GM04504 (cell line): ENCODE data around the gene LDHAL6B.

ENCODE experiments used
- DNase-seq: peaks from one replicate; pipeline ENCODE4 v3.0.0-alpha.2; 2012; ENCODE audit warnings: low read depth

Gene LDHAL6B

GRCh38 chr15:59218710-59219109, 12.1 kb downstream of the LDHAL6B start:
- DNase-seq, result no peak

DNA sequence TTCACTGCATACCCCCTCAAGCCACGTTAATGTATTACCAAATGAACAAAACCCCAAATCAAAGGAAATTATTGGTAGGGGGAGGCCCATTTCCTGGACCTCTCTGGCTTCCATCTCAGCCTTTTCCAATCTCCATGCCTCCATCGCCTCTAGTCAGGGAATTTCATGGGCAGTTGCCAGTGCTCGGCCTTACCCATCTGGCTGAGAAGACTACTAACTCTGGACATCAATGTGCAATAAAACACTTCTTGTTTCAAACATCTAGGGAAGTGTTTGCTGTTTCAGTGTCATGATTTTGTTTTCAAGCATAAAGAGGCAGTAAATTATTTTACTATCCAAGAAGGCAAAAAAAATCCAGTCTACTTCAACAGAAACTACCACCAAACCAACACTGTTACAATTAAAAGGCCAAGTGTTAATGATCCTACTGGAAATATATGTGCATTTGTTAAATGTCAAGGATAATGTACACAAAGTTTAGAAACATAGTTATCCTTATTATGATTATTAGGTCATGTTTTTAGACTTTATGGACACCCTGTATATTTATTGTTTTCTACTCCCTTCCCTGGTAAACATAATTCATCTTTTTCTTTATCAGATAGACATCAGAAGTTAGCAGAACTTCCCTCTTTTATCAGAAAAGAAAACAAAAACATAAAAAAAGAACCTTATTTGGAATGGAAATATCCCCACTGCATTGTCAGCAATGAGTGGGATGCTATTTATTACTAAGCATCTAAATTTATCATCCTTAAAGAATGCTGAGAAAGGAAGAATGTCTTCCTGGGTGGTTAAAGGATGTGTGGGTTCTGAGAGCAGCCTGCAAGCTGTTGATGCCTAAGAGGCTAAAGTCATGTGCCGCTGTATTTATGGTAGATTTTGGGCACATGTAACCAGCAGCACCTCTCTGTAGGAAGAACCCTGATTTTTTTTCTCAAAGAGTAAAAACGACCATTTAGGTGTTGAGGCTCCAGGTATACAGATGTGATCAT, 15.2 kb downstream of the LDHAL6B start:
- DNase-seq, result peak; percentile 52

GRCh38 chr15:59222906-59223550, 16.4 kb downstream of the LDHAL6B start:
- DNase-seq, result no peak

GRCh38 chr15:59223736-59224135, 17.1 kb downstream of the LDHAL6B start:
- no peak for DNase-seq

DNA sequence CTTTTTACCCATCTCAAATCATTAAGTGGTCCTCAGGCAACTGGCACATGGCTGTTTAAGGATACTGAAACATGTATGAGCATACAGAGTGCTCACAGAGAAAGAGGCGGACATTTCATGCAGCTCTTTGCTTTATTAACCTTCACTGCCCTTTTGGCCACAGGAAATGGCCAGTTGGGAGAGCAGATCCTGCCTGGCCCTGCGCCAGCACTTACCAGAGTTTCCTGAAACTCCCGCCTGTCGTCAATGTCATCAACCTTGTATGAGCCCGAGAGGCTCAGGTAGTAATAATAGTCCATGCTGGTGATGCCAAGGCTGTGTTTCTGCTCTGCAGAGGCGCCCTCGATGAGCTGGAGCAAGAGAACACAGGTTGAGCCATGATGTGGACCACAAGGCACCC, 17.8 kb downstream of the LDHAL6B start:
- DNase-seq, result no peak

- no peak for DNase-seq
These were observed 20.4 kb downstream of the LDHAL6B start for GRCh38 chr15:59227021-59227420.

GRCh38 chr15:59229015-59229414, 22.4 kb downstream of the LDHAL6B start:
- no peak for DNase-seq

DNA sequence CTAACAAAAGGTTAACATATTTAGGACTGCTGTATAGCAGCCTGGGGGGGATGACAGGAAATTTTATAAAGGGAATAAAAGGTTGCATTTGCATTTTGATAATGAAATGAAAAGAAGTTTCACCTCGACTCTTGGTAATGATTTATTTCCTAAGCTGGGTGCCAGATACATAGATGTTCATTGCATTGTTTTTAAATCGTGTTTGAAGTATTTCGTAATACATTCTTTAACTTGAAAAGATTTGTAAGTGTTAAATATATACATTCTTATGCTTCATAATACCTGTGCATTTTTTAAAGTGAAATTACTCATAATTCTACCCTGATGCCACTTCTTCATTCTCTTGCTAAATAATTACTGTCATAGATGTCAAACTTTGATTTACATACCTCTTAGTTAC, 22.8 kb downstream of the LDHAL6B start:
- no peak for DNase-seq

GRCh38 chr15:59230531-59231055, 23.9 kb downstream of the LDHAL6B start:
- no peak for DNase-seq

DNA sequence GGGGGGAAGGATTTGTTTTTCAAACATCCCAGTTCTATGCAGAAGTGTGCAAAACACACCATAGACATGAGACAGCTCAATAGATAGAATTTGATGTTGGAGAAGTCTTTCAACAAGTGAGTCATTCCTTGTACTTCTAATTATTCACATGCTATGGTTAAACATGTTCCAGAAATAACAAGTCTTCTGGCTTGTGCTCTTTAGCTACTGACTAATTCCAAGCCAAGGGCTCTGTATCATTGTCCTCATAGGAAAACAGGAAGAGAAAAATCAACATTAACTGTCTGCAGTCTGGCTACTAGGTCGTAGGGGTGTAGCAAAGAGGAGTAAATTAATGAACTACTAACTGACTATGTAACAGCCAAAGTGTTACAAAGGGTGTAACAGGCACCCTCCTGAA, 25.8 kb downstream of the LDHAL6B start:
- DNase-seq, result peak; percentile 66

DNA sequence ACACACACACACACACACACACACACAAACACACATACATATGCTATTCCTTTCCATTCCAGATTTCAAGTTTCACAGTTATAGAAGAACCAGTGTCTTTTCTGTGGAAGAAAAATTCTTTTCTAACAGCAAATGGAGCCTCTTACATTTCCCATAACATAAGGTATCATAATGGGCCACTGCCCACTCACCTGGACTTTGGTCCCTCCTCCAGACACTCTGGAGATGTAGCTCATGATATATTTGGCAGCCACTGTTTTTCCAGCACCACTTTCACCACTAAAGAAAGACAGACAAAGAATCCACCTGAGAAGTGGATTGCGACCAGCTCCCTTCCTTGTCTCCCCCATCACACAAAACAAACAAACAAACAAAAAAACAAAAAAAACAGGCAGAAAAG, 29.8 kb downstream of the LDHAL6B start:
- no peak for DNase-seq

DNA sequence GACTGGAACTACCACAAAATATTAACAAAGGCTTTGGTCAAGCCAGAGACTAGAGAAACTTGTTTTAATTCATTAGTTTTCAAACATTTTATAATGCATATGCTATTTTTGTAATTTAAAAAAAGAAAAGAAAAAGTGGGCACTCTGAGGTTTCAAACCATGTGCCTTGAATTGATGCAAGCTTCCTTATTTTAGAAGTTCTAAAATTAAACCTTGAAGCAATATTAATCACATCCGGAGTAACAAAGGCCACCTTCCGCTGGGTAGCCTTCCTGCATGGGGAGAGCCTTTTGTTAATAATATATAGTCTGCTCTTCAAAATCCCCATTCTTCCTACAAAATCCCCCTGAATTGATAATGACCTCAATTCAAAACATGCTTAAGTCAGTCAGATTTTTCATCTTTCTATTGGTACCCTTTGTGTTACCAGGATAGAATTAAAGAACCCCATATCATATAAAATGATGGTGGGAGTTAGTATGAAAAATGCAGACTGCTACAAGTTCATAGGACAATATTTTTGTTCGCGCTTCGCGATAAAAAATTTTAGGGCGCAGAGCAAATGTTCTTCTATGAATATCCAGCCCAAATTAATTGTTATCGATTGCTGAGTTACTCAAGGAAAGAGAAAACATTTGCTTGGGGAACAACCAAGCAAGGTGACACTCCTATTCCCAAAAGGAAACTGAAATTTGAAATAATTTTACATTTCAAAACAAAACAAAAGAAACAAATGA, 30.6 kb downstream of the LDHAL6B start:
- DNase-seq, result no peak

DNA sequence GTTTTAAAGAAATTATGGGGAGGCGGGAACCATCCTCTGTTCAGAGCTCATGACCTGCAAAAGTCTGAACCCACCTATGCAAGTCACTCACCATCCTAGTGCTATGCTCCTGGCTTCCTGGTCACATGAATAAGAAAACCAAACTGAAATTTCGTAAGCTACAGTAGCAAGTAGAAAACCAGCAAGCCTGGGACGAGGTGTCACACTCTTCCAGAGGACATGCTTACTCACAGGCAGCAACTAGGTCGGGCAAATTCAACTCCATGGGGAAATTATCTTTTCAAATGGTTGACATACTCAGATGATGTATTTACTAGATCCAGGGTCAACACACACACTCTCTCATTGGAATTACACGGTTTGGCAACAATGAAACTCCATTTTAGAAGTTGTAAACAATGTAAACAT, 31.3 kb downstream of the LDHAL6B start:
- no peak for DNase-seq

DNA sequence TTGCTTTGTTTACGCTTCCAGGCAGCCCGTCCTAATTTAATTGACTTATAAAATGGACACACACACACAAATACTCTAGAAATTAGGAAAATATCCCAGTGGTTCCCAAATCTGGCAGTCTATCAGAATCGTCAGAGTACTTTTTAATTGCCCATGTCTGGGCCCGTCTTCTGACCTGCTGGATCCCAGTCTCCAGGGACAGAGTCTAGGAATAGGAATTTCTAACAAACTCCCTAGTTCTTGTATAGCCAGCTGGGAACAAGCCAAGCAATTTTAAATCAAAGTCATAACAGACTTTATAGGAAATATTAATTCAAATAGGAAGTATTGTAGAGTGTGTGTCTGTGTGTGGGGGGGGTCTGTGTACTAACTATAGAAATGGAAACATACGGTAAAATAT, 33.4 kb downstream of the LDHAL6B start:
- DNase-seq, result no peak

- DNase-seq, result no peak
These were observed 36.0 kb downstream of the LDHAL6B start for GRCh38 chr15:59242649-59243048.

DNA sequence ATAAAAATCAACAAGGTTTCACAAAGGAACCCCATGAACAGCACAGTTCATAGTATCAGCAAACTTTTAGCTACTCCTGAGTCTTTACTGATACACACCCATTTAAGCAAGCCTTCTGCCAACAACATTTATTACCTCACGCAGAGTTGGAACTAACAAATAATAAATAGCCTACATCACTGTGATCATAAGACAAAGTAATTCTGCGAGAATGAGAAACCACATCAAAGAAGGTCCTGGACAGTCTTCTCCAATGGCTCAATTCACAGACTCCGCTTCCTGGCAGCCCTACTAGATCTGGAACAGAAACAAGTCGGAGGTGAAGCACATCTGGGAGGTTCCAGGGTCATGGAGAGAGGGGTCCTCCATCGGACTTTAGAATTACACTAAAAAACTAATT, 37.0 kb downstream of the LDHAL6B start:
- no peak for DNase-seq

DNA sequence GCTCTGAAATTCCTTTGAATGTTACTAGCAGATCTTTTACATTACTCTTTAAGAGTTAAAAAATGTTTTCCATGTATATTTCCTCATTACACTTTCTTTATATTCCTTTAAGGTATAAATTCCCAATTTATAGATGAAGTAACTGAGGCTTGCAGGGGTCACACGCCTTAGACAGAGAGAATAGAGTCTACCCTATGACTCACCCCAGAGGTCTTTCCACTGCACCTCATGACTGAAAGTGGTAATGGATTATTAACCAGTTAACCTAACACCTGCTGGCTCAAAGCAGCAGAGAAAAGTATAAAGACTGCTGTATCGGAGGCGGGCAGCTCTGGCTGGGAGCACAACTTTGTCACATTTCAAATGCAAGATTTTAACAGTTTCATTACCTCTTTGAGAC, 37.7 kb downstream of the LDHAL6B start:
- no peak for DNase-seq

DNA sequence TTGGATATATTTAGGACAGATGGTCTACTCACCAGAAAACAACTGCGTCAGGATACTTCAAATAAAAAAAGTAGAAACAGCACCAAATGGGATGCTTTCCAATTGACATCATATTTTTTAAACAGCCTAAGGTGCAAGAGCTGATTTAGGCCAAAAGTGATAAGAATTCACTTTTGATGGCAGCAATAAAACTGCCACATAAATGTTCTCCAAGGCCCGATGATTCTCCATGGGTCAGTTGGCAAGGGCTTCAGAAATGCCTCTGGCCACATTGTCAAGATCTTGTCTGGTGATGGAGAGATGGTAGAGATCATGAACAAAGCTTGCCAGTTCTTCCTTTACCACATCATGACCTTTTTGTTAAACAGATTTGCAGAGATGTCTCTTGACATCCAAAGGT, 38.9 kb downstream of the LDHAL6B start:
- DNase-seq, result no peak

DNA sequence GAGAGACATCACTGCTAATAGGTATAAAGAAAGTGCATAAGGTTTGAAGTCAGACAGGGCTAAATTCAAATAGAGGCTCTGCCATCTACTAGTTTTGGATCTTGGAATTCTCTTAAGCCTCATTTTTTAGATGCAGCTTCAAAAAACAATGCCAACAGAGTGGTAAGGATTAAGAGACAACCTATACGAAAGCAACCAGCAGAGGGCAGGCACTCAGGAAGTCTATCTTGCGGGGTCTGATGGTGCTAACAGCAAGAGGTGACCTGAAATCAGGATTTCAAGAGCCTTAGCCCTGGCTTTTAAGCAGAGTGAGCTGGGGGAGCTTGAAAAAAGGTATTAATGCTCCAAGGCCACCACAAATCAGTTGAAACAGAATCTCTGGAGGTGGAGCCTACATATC, 40.7 kb downstream of the LDHAL6B start:
- peak; percentile 56 for DNase-seq

- no peak for DNase-seq
These were observed 43.2 kb downstream of the LDHAL6B start for GRCh38 chr15:59249816-59250215.

DNA sequence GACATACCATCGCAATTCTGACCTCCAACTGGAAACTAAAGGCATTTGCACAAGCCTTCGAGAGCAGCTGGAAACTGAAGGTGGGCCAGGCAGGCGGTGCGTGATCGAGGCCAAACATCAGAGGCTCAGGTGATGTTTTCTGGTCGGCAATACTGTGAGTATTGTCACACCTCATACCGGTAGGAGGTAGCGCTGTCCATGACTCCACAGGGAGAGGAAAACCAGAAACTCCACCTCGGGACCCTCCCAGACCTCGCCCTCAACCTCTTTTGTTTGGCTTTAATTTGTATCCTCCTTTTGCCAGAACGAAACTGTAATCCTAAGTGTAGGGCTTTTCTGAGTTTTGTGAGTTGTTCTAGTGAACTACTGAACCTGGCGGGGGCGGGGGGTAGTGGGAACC, 43.6 kb downstream of the LDHAL6B start:
- no peak for DNase-seq
